Neural cell (in vitro differentiated cells): Measurements from ENCODE around the gene UBXN6. TPM values are rescaled to one million over a fixed set of nuclear protein-coding genes. Genes with fewer than 3 reads are reported as not detected.

ENCODE experiments used
- H2AFZ ChIP-seq: fragments of 200-600, 300-800 bp; sonication (generic), shearing (Covaris generic); 2 replicates; pipeline ENCODE4 v1.6.0; 2014; ENCODE audit warnings: low read depth, mild to moderate bottlenecking, antibody characterized with exemption, low read length, moderate library complexity
- H3F3A ChIP-seq: fragments of 200-600 bp; shearing (Covaris generic); 2 replicates; pipeline ENCODE4 v1.6.1; 2016; ENCODE audit warnings: mild to moderate bottlenecking, moderate library complexity, mixed read lengths, antibody characterized with exemption, low read length; ENCODE audit not compliant: insufficient read depth, poor library complexity, severe bottlenecking
- H3K27ac ChIP-seq: fragments of 200-600, 300-800 bp; sonication (generic), shearing (Covaris generic); 2 replicates; pipeline ENCODE4 v1.5.1; 2014; ENCODE audit warnings: mild to moderate bottlenecking, low read length, moderate library complexity
- H3K27me3 ChIP-seq: fragments of 300-800, 200-600 bp; sonication (generic), shearing (Covaris generic); 2 replicates; pipeline ENCODE4 v1.6.0; 2014; ENCODE audit warnings: mild to moderate bottlenecking, low read depth, low read length, moderate library complexity; ENCODE audit not compliant: insufficient read depth
- H3K36me3 ChIP-seq: fragments of 300-800, 200-600 bp; sonication (generic), shearing (Covaris generic); 2 replicates; pipeline ENCODE4 v1.5.1; 2014; ENCODE audit warnings: mild to moderate bottlenecking, antibody characterized with exemption, low read length, moderate library complexity; ENCODE audit not compliant: insufficient read depth
- H3K4me2 ChIP-seq: fragments of 300-800, 200-600 bp; sonication (generic), shearing (Covaris generic); 2 replicates; pipeline ENCODE4 v1.6.0; 2014; ENCODE audit warnings: mild to moderate bottlenecking, low read length
- H3K4me3 ChIP-seq: fragments of 300-800, 200-600 bp; sonication (generic), shearing (Covaris generic); 2 replicates; pipeline ENCODE4 v1.5.1; 2014; ENCODE audit warnings: mild to moderate bottlenecking, low read length, moderate library complexity
- H3K79me2 ChIP-seq: fragments of 200-600 bp; shearing (Covaris generic); replicated peaks from 2 replicates; pipeline ENCODE4 v1.6.0; 2014; ENCODE audit warnings: mild to moderate bottlenecking, low read length, moderate library complexity; ENCODE audit not compliant: insufficient read depth
- H3K9ac ChIP-seq: fragments of 300-800, 200-600 bp; sonication (generic), shearing (Covaris generic); 2 replicates; pipeline ENCODE4 v1.6.1; 2016; ENCODE audit warnings: mild to moderate bottlenecking, low read length, mixed read lengths
- H3K9me2 ChIP-seq: fragments of 200-600 bp; shearing (Covaris generic); 2 replicates; pipeline ENCODE4 v1.6.1; 2016; ENCODE audit warnings: mild to moderate bottlenecking, low read length, mixed read lengths; ENCODE audit not compliant: insufficient read depth
- H3K9me3 ChIP-seq: fragments of 200-600, 300-800 bp; sonication (generic), shearing (Covaris generic); 2 replicates; pipeline ENCODE4 v1.6.1; 2016; ENCODE audit warnings: mild to moderate bottlenecking, mixed run types, low read length, moderate library complexity, mixed read lengths
- H4K20me1 ChIP-seq: fragments of 200-600 bp; shearing (Covaris generic); 2 replicates; pipeline ENCODE4 v1.6.1; 2016; ENCODE audit warnings: mild to moderate bottlenecking, mixed run types; ENCODE audit not compliant: insufficient read depth
- CTCF ChIP-seq: fragments of 450-650 bp; IDR thresholded peaks from 2 replicates; pipeline ENCODE4 v1.5.1; 2014; ENCODE audit warnings: antibody characterized with exemption, mild to moderate bottlenecking, moderate library complexity; ENCODE audit not compliant: poor library complexity, severe bottlenecking
- EP300 ChIP-seq: fragments of 450-650 bp; conservative IDR thresholded peaks from 2 replicates; pipeline ENCODE4 v1.6.1; 2014; ENCODE audit warnings: antibody characterized with exemption, mild to moderate bottlenecking, moderate library complexity; ENCODE audit not compliant: poor library complexity, severe bottlenecking
- EZH2 ChIP-seq: fragments of 200-600, 300-800 bp; shearing (Covaris generic), sonication (generic); IDR thresholded peaks from 2 replicates; pipeline ENCODE4 v1.6.1; 2014; ENCODE audit warnings: antibody characterized with exemption, low read length, borderline replicate concordance, mild to moderate bottlenecking; ENCODE audit not compliant: insufficient read depth, poor library complexity, severe bottlenecking
- MXI1 ChIP-seq: fragments of 450-650 bp; conservative IDR thresholded peaks from 2 replicates; pipeline ENCODE4 v1.6.1; 2014; ENCODE audit warnings: antibody characterized with exemption, mild to moderate bottlenecking; ENCODE audit not compliant: poor library complexity, severe bottlenecking
- POLR2AphosphoS5 ChIP-seq: IDR thresholded peaks from 2 replicates; pipeline ENCODE4 v1.6.1; 2012
- RAD21 ChIP-seq: fragments of 450-650 bp; conservative IDR thresholded peaks from 2 replicates; pipeline ENCODE4 v1.6.1; 2014; ENCODE audit warnings: antibody characterized with exemption, mild to moderate bottlenecking, moderate library complexity
- REST ChIP-seq: IDR thresholded peaks from 2 replicates; pipeline ENCODE4 v1.6.1; 2012; ENCODE audit warnings: borderline replicate concordance
- SMC3 ChIP-seq: fragments of 450-650 bp; conservative IDR thresholded peaks from 2 replicates; pipeline ENCODE4 v1.6.1; 2014; ENCODE audit warnings: antibody characterized with exemption, mild to moderate bottlenecking, moderate library complexity; ENCODE audit not compliant: poor library complexity
- TAF1 ChIP-seq: IDR thresholded peaks from 2 replicates; pipeline ENCODE4 v1.6.1; 2012; ENCODE audit warnings: low read depth
- polyA plus RNA-seq: library from polyadenylated mRNA; depleted of rRNA; stranded (reverse); fragments of >200 nt; gene quantifications from 2 replicates; pipeline ENCODE4 v1.2.3, GENCODE V29; 2014

UBXN6 gene
- polyA plus RNA-seq, 1 donor from 2014 or later: 102 TPM

- Histone ChIP-seq H3K4me2 (no peak overlapping the region), H3K9ac (no peak overlapping the region), H3K27ac (no peak overlapping the region), H3K4me3 (no peak overlapping the region), H3F3A (no peaks in the 10 kb centered on the region), H2AFZ (no peak overlapping the region), H4K20me1 (no peaks in the 10 kb centered on the region), H3K79me2 (no peaks in the 10 kb centered on the region), H3K36me3 (no peaks in the 10 kb centered on the region), H3K9me3 (no peaks in the 10 kb centered on the region), H3K9me2 (no peaks in the 10 kb centered on the region), H3K27me3 (no peaks in the 10 kb centered on the region)
- TF ChIP-seq REST (no peak), TAF1 (no peak), CTCF (no peak), SMC3 (no peak), POLR2AphosphoS5 (no peak), RAD21 (no peak), EZH2 (no peak), MXI1 (no peak), EP300 (no peak)
Observed at GRCh38 chr19:4493929-4494690, 36.5 kb upstream of the UBXN6 start.

GRCh38 chr19:4493104-4493928 is 35.7 kb upstream of the UBXN6 start:
- H3K79me2 ChIP-seq: no peaks in the 10 kb centered on the region
- H3F3A ChIP-seq: no peaks in the 10 kb centered on the region
- no peak overlapping the region for H3K4me3 ChIP-seq
- H3K9ac ChIP-seq: no peak overlapping the region
- no peaks in the 10 kb centered on the region for H3K27me3 ChIP-seq
- no peak overlapping the region for H3K27ac ChIP-seq
- H4K20me1 ChIP-seq: no peaks in the 10 kb centered on the region
- TF ChIP-seq REST (no peak), POLR2AphosphoS5 (no peak)
- H3K4me2 ChIP-seq: no peak overlapping the region
- no peaks in the 10 kb centered on the region for H3K36me3 ChIP-seq
- no peak overlapping the region for H2AFZ ChIP-seq
- H3K9me2 ChIP-seq: no peaks in the 10 kb centered on the region
- H3K9me3 ChIP-seq: no peaks in the 10 kb centered on the region
